Small intestine (tissue), 7 donors: Measurements from ENCODE around the gene TBC1D24. TPM values are rescaled to one million over a fixed set of nuclear protein-coding genes. Genes with fewer than 3 reads are reported as not detected.

Experiments used
- DNase-seq, 2 donors: peaks; one replicate each; pipeline versions ENCODE4 v3.0.0 to v3.0.0-alpha.2; 2013
- FAIRE-seq: peaks from 2 replicates; lab custom pipeline; 2012; peaks lifted over from hg19 to GRCh38; lab: Jason Lieb, UNC
- H3K27ac ChIP-seq, 3 donors: one replicate each; pipeline ENCODE4 v1.5.1; 2013; ENCODE audit warnings: low read length in 2 of 3, mild to moderate bottlenecking in 2 of 3, control low read depth in 1 of 3, inconsistent platforms in 1 of 3, low read depth in 1 of 3, moderate library complexity in 1 of 3
- H3K27me3 ChIP-seq, 3 donors: one replicate each; pipeline ENCODE4 v1.6.1; 2013; ENCODE audit warnings: low read length in 3 of 3, inconsistent platforms in 1 of 3; ENCODE audit not compliant: control insufficient read depth in 3 of 3, insufficient read depth in 3 of 3
- H3K36me3 ChIP-seq, 3 donors: one replicate each; pipeline ENCODE4 v1.6.1; 2013; ENCODE audit warnings: low read length in 3 of 3, inconsistent platforms in 1 of 3, low read depth in 1 of 3, mild to moderate bottlenecking in 1 of 3, moderate library complexity in 1 of 3; ENCODE audit not compliant: control insufficient read depth in 3 of 3, insufficient read depth in 2 of 3
- H3K4me1 ChIP-seq, 3 donors: one replicate each; pipeline ENCODE4 v1.6.1; 2013; ENCODE audit warnings: low read length in 2 of 3, inconsistent platforms in 1 of 3, low read depth in 1 of 3, mild to moderate bottlenecking in 1 of 3, moderate library complexity in 1 of 3; ENCODE audit not compliant: control insufficient read depth in 3 of 3, insufficient read depth in 2 of 3
- H3K4me3 ChIP-seq, 3 donors: one replicate each; pipeline ENCODE4 v1.5.1; 2013; ENCODE audit warnings: low read length in 3 of 3, control low read depth in 1 of 3, inconsistent platforms in 1 of 3, low read depth in 1 of 3, mild to moderate bottlenecking in 1 of 3, moderate library complexity in 1 of 3
- H3K9me3 ChIP-seq, 2 donors: one replicate each; pipeline ENCODE4 v1.6.1; 2013; ENCODE audit warnings: low read depth in 1 of 2, low read length in 1 of 2; ENCODE audit not compliant: control insufficient read depth in 2 of 2, insufficient read depth in 1 of 2
- WGBS, 3 donors: extraction: QIAGEN DNeasy Blood & Tissue Kit; methylation state at CpG; one replicate each; pipeline ENCODE4 v1.1.7; 2013; 5-methylcytosine and 5-hydroxymethylcytosine counted together
- polyA plus RNA-seq, 4 donors: library from polyadenylated mRNA; stranded (reverse) in 3 of 4; unstranded in 1 of 4; fragments of 200-250 nt in 3 of 4; fragments of 120-200 nt in 1 of 4; gene quantifications; one replicate each; pipeline versions ENCODE4 v1.2.1 to v1.2.3, GENCODE V29; 2013
- donor health status: healthy with polysubstance abuse.
- donor health status: control.
- donor health status: control.
- donor health status: Bipolar disorder and iron deficiency.
- donor health status: healthy.

TBC1D24 gene
- polyA plus RNA-seq, 4 donors: 0.81 to 12.6 (median 3.2) TPM

DNA sequence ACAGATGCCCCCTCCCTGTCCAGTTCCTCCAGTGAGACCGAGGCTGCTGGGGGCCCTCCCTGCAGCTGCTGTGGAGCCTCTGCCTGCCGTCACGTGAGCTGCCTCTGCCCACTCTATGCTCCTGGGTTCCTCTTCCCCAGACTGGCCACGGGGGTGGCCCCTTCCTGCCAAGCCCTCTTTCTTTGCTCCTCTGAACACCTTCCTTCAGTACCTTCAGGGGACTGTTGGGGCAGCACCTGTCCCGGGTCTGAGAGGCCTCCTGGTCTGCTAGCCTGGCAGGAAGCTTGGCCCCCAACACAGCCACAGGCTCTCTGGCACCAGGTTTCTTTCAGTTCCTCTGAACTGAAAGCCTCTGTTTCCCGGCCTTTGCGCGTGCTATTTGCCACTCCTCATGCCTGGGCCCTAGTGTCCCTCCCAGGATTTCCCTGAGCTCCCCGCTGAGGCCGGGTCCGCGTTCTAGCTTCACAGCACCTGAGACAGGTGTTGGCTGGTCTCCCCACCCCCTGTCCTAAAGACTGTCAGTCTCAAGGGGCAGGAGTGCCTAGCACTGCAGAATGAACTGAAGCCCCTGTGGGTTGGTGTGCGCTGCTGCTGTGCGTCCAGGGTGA, 32.2 kb downstream of the TBC1D24 start:
- Histone ChIP-seq H3K27me3 (no peaks in the 10 kb centered on the region), H3K27ac (peak overlapping the region in 1 of 3 donors; percentile 80), H3K4me1 (peaks cover 0 to 22% (median 0%) of the 10 kb centered on the region in 3 donors), H3K4me3 (no peak overlapping the region), H3K36me3 (peaks cover 0 to 24% (median 0%) of the 10 kb centered on the region in 3 donors), H3K9me3 (no peaks in the 10 kb centered on the region)
- 75 to 84% (median 78%) methylated on average over 13 to 14 of the region's 14 CpGs for WGBS, 3 donors
- DNase-seq (no peak), FAIRE-seq (no peak)

DNA sequence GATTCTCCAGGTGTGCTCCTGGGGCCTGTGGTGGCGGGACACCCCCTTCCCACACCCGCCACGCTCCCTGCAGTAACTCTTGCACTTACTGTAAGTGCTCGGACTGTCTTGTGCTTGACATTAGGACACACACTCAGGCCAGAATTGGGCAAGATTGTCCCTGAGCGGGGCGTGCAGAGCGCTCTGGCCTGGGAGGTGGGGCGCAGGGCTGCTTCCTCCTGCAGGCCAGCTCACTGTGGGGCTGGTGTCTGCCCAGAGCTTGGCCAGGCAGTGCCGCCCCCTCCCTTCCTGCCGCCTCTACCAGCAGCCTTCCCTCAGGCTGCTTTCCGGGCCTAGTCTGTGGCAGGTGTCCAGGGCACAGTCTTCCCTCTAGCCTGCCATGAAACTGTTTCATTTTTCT, 32.7 kb downstream of the TBC1D24 start:
- DNase-seq (no peak), FAIRE-seq (no peak)
- Histone ChIP-seq H3K27me3 (no peaks in the 10 kb centered on the region), H3K27ac (peak overlapping the region in 1 of 3 donors; percentile 80), H3K4me3 (no peak overlapping the region), H3K36me3 (peaks cover 0 to 19% (median 0%) of the 10 kb centered on the region in 3 donors), H3K9me3 (no peaks in the 10 kb centered on the region), H3K4me1 (peaks cover 0 to 23% (median 0%) of the 10 kb centered on the region in 3 donors)
- 85 to 93% (median 93%) methylated on average over 9 to 11 of the region's 11 CpGs for WGBS, 3 donors

DNA sequence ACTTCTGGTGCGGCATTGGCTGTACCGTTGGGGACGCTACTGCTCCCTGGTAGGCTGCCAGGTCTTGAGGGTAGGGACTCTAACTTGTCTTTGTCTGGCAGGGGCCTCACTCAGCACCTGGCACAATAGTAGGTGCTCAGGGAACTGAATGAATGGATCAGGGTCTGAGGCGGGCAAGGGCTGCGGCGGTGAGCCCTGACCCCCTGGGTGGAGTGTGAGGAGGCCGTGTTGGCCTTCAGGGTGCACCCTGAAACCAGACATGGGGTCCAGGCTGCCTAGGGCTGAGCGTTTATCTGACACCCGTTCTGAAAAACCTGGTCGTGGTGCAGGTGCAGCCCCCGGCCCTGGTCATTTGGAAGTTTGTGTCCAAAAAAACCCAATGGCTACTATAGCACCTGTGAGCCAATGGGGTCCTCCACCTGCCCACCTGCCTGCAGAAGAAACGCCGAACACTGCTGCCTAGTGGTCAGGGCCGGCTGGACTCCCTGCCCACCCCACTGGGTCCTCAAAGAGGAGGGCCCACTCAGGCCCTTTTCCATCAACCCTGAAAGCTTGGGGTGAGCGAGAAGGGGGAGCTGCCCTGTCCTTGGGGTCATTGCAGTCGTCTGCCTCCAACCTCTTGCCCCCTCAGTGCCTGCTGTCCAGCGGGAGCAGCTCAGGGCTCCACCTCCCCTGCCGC, 33.9 kb downstream of the TBC1D24 start:
- DNase-seq (no peak), FAIRE-seq (no peak)
- H3K36me3 ChIP-seq: peaks cover 0 to 19% (median 0%) of the 10 kb centered on the region in 3 donors
- H3K27ac ChIP-seq: no peak overlapping the region
- no peaks in the 10 kb centered on the region for H3K9me3 ChIP-seq
- no peak overlapping the region for H3K4me3 ChIP-seq
- H3K4me1 ChIP-seq: peaks cover 0 to 23% (median 0%) of the 10 kb centered on the region in 3 donors
- WGBS, 3 donors: 86 to 93% (median 91%) methylated on average over 18 of the region's 18 CpGs
- H3K27me3 ChIP-seq: no peaks in the 10 kb centered on the region

DNA sequence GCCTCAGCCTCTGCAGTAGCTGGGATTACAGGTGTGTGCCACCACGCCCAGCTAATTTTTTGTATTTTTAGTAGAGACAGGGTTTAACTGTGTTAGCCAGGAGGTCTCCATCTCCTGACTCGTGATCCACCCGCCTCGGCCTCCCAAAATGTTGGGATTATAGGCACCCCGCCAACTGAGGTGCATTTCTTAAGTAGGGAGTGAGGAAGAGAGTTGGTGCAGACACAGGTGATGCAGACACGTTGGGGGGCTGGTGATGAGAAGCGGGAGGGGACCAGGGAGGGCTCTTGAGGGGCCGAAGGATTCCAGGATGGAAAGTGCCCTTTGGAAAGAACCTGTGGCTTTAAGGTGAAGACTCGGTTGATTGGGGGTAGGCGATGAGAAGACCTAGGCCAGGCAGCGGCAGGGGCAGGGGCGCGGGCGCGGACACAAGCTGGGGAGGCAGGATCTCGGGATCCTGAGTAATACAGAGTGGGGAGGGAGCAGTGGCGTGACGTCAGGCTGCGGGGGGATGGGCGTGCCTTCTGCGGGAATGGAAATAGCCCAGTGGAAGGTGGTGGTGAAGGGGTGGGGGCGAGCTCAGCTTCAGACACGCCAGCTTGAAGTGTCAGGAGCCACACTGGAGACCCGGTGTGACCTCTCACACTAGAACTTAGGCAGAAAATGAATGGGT, 36.3 kb downstream of the TBC1D24 start:
- FAIRE-seq (no peak), DNase-seq (peak in 1 of 2 donors; percentile 75)
- no peaks in the 10 kb centered on the region for H3K9me3 ChIP-seq
- H3K27ac ChIP-seq: no peak overlapping the region
- peaks cover 1 to 33% (median 2%) of the 10 kb centered on the region in 3 donors for H3K4me1 ChIP-seq
- peaks cover 0 to 34% (median 0%) of the 10 kb centered on the region in 3 donors for H3K36me3 ChIP-seq
- H3K27me3 ChIP-seq: no peaks in the 10 kb centered on the region
- 54 to 61% (median 56%) methylated on average over 24 of the region's 24 CpGs for WGBS, 3 donors
- no peak overlapping the region for H3K4me3 ChIP-seq

DNA sequence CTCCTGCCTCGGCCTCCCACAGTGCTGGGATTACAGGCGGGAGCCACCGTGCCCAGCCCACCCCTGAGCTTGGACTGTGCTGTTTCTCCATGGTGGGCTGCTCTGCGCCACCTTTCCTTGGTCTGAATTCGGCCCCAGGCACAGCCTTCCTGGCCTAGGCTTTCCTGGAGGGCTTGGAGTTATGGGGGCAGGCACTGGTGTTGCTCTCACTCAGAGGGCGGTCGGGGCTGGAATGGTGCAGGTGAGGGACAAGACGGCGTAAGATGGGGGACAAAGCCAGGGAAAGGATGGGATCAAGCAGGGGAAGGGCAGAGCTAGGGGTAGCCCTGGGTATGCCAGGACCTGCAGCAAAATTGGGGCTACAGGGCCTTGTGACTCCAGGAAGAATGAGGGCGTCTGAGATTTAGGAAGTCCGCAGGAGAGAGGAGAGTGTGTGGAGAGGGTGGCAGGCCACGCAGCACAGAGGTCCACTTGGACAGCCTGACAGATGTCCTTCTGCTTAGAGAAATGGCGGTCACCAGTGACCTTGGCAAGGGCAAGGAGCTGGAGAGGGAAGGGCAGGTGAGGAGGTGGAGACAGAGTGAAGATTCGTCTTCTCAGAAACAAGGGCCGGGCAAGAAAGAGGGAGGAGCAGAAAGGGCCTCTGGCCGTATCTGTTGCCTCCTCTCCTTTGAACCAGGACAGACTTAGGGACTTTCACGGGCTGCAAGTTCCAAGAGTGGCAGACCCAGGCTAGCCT, 37.2 kb downstream of the TBC1D24 start:
- no peak for FAIRE-seq

DNA sequence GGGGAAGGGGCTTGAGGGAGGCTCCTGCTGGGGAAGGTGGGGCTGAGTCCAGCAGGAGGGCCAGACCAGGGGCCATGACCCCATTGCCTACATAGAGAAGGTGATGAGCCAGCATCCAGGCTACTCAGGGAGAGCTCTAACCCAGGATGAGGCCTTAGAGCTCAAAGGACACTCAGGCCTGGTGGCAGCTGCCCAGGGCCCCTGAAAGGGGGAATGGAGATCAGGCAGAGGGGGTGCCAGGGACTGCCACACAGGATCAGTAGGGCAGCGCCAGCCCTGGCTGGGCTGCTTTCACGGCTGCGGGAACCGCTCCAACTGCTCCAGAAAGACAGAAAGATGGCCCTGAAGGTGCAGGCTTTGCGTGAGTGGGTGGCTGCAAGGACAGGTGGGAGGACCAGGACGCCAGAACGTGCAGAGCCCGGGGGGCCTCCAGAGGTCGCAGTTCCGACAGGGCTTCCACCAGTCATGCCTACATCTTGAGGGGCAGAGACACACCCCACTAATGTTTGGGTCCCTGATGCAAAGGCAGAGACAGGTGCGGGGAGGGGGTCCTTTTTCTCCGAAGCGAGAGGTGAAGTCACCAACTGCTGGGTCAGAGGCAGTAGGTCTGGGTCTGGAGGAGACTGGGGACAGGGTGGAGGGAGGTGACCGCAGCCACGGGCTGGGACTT, 37.9 kb downstream of the TBC1D24 start:
- Histone ChIP-seq H3K9me3 (no peaks in the 10 kb centered on the region), H3K4me3 (peak overlapping the region in 2 of 3 donors; percentile 47 to 95), H3K27ac (peak overlapping the region; percentile 81 to 95 (median 94)), H3K36me3 (peaks cover 0 to 40% (median 0%) of the 10 kb centered on the region in 3 donors), H3K4me1 (peaks cover 3 to 48% (median 7%) of the 10 kb centered on the region in 3 donors), H3K27me3 (no peaks in the 10 kb centered on the region)
- WGBS, 3 donors: 44 to 53% (median 51%) methylated on average over 14 to 15 of the region's 15 CpGs
- FAIRE-seq (no peak), DNase-seq (peak in 1 of 2 donors; percentile 53)

More for the DNA sequence above, 37.2 kb downstream of the TBC1D24 start:
- Histone ChIP-seq H3K36me3 (peaks cover 0 to 38% (median 0%) of the 10 kb centered on the region in 3 donors), H3K4me1 (peaks cover 3 to 42% (median 7%) of the 10 kb centered on the region in 3 donors), H3K9me3 (no peaks in the 10 kb centered on the region), H3K27ac (peak overlapping the region in 2 of 3 donors; percentile 81 to 94), H3K27me3 (no peaks in the 10 kb centered on the region), H3K4me3 (no peak overlapping the region)
- DNase-seq: no peak
- 89 to 92% (median 92%) methylated on average over 17 of the region's 17 CpGs for WGBS, 3 donors

DNA sequence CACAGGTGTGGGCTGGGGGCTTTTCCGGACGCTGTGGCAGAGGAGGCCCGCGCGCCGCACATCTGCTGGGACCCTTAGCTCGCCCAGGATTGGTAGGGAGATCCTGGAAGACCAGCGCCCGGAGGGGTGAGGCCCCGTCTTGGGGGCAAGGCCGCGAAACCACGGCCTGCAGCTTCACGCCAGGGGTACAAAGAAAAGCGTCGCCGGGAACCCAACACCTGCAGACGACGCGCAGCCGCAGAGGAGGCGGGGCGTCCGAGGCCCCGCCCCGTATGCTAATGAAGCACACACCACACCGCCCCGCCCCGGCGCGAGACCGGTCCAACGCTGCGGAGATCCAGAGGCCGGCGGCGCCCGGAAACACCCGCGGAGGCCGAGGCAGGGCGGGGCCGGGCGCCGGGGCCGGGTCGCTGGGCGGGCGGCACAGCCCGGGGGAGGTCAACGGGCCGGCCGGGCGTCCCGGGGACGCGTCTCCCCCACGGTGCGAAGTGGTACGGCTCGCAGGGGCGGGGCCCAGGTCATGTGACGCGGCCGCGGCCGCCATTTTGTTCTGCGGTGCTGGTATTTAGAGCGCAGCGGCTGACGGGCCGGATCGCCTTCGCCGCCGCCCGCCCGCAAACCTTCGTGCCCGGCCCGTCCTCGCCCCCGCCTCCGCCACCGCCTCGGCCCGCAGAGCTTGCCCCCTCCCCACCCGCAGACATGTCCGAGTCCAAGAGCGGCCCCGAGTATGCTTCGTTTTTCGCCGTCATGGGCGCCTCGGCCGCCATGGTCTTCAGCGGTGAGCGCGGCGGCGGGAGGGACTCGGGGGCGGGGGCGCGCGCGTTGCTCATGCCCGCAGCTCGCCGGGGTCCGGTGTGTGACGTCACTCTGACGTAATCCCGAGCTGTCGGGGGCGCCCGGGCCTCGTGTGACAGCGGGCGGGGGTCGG, 38.7 kb downstream of the TBC1D24 start, which contains the start of gene ATP6V0C:
ATP6V0C (plus strand) TSS at position 548 of the 928 bp plus-strand sequence; CDS start at position 700, 152 bp downstream.
- WGBS, 3 donors: 1% methylated on average over 91 to 122 of the region's 122 CpGs
- Histone ChIP-seq H3K36me3 (peaks cover 0 to 45% (median 0%) of the 10 kb centered on the region in 3 donors), H3K27me3 (no peaks in the 10 kb centered on the region), H3K4me3 (peak within 1 kb of the TSS; percentile 84 to 98 (median 95)), H3K4me1 (peaks cover 3 to 56% (median 7%) of the 10 kb centered on the region in 3 donors), H3K9me3 (no peaks in the 10 kb centered on the region), H3K27ac (peak within 1 kb of the TSS; percentile 88 to 95 (median 94))
- FAIRE-seq (no peak), DNase-seq (peak; percentile 93 to 98)
